H1 (cell line): ENCODE measurements around the gene BCL2L13. TPM values are rescaled to one million over a fixed set of nuclear protein-coding genes. Genes with fewer than 3 reads are reported as not detected.
"Not testable (repeated sequence)": the region's sequence is repeated elsewhere in the genome, so short reads cannot be mapped to it uniquely, and the experiment has no call there.

Experiments used
- CTCF ChIA-PET: fragments of 300-600 bp; sonication (Branson Sonifier 250); formaldehyde crosslinking; loops from one replicate; lab custom pipeline; 2021; ENCODE audit not compliant: partially characterized antibody; lab: Charles Lee
- POLR2A ChIA-PET: fragments of 300-600 bp; sonication (Branson Sonifier 250); formaldehyde crosslinking; loops from one replicate; lab custom pipeline; 2021; ENCODE audit warnings: inconsistent platforms; ENCODE audit not compliant: partially characterized antibody; lab: Charles Lee
- DNase-seq, 2 experiments: peaks; one replicate each; pipeline versions ENCODE4 v3.0.0 to v3.0.0-alpha.2; 2010 to 2022; ENCODE audit warnings: low spot score in 2 of 2, low read depth in 1 of 2, mixed read lengths in 1 of 2
- FAIRE-seq: peaks from 2 replicates; lab custom pipeline; 2011; peaks lifted over from hg19 to GRCh38; lab: Jason Lieb, UNC
- H2AFZ ChIP-seq: 2 replicates; pipeline ENCODE4 v1.8.1; 2012; ENCODE audit warnings: low read length, inconsistent platforms
- H2AK5ac ChIP-seq: 2 replicates; pipeline ENCODE4 v1.6.1; 2013; ENCODE audit warnings: low read depth, low read length
- H2BK120ac ChIP-seq: replicated peaks from 2 replicates; pipeline ENCODE3; 2013; ENCODE audit warnings: low read depth, low read length, inconsistent platforms
- H2BK12ac ChIP-seq: 2 replicates; pipeline ENCODE4 v1.6.1; 2013; ENCODE audit warnings: low read depth, low read length
- H2BK15ac ChIP-seq: 2 replicates; pipeline ENCODE4 v1.6.1; 2013; ENCODE audit warnings: low read length
- H2BK20ac ChIP-seq: 2 replicates; pipeline ENCODE4 v1.6.1; 2013; ENCODE audit warnings: low read length
- H2BK5ac ChIP-seq: 2 replicates; pipeline ENCODE4 v1.6.1; 2013; ENCODE audit warnings: low read depth, low read length
- H3K14ac ChIP-seq: 2 replicates; pipeline ENCODE4 v1.6.1; 2013; ENCODE audit warnings: inconsistent platforms; ENCODE audit not compliant: insufficient read length
- H3K18ac ChIP-seq: 2 replicates; pipeline ENCODE4 v1.6.1; 2013; ENCODE audit warnings: low read length; ENCODE audit errors: extremely low read depth
- H3K23ac ChIP-seq: 2 replicates; pipeline ENCODE4 v1.6.1; 2013; ENCODE audit warnings: inconsistent platforms; ENCODE audit not compliant: insufficient read length
- H3K23me2 ChIP-seq: 2 replicates; pipeline ENCODE4 v1.6.1; 2013; ENCODE audit warnings: low read depth, low read length
- H3K27ac ChIP-seq: 2 replicates; pipeline ENCODE4 v1.6.1; 2011; ENCODE audit warnings: low read depth, low read length, inconsistent platforms
- H3K27me3 ChIP-seq, 4 experiments: replicated peaks in 1 of 4; 1 replicate in 1 of 4; 2 replicates in 3 of 4; pipeline versions ENCODE4 v1.6.1 to v1.8.1; 2011 to 2013; ENCODE audit warnings: low read length in 3 of 4, mild to moderate bottlenecking in 3 of 4, inconsistent platforms in 2 of 4, mixed read lengths in 2 of 4, moderate library complexity in 1 of 4; ENCODE audit not compliant: control insufficient read depth in 3 of 4, insufficient read depth in 3 of 4; ENCODE audit errors: extremely low read depth in 1 of 4
- H3K36me3 ChIP-seq, 4 experiments: 2 replicates each; pipeline versions ENCODE4 v1.6.1 to v1.8.1; 2011 to 2013; ENCODE audit warnings: mild to moderate bottlenecking in 4 of 4, low read length in 3 of 4, moderate library complexity in 2 of 4, control low read depth in 1 of 4, inconsistent platforms in 1 of 4; ENCODE audit not compliant: insufficient read depth in 4 of 4, control insufficient read depth in 2 of 4
- H3K4ac ChIP-seq: replicated peaks from 2 replicates; pipeline ENCODE3; 2013; ENCODE audit warnings: low read length, low read depth, mixed read lengths, inconsistent platforms; ENCODE audit not compliant: insufficient read length
- H3K4me1 ChIP-seq, 4 experiments: replicated peaks in 1 of 4; 1 replicate in 1 of 4; 2 replicates in 3 of 4; pipeline versions ENCODE4 v1.6.1 to v1.8.1; 2011 to 2013; ENCODE audit warnings: low read length in 3 of 4, inconsistent platforms in 2 of 4, mixed read lengths in 1 of 4; ENCODE audit not compliant: insufficient read depth in 4 of 4, control insufficient read depth in 3 of 4
- H3K4me2 ChIP-seq, 2 experiments: 2 replicates each; pipeline versions ENCODE4 v1.6.1 to v1.8.1; 2011 to 2013; ENCODE audit warnings: low read depth in 2 of 2, low read length in 2 of 2, control low read depth in 1 of 2, inconsistent platforms in 1 of 2, mild to moderate bottlenecking in 1 of 2; ENCODE audit not compliant: insufficient read depth in 1 of 2
- H3K4me3 ChIP-seq, 4 experiments: fragments of 200-600, 300-600 bp in 1 of 4; sonication (generic), shearing (Covaris generic), sonication (Bioruptor Twin) in 1 of 4; 2 replicates each; pipeline versions ENCODE4 v1.5.1 to v1.8.1; 2011 to 2016; ENCODE audit warnings: low read length in 4 of 4, low read depth in 3 of 4, control low read depth in 2 of 4, inconsistent platforms in 2 of 4, mild to moderate bottlenecking in 2 of 4, mixed read lengths in 1 of 4, moderate library complexity in 1 of 4; ENCODE audit not compliant: insufficient read depth in 2 of 4; ENCODE audit errors: extremely low read depth in 1 of 4
- H3K56ac ChIP-seq: replicated peaks from 2 replicates; pipeline ENCODE3; 2013; ENCODE audit warnings: low read depth, mild to moderate bottlenecking, mixed read lengths, low read length, inconsistent platforms; ENCODE audit not compliant: insufficient read length
- H3K79me1 ChIP-seq: 2 replicates; pipeline ENCODE4 v1.6.1; 2013; ENCODE audit warnings: low read depth, low read length, control low read depth
- H3K79me2 ChIP-seq, 2 experiments: 2 replicates each; pipeline versions ENCODE4 v1.6.1 to v1.8.1; 2012 to 2013; ENCODE audit warnings: low read length in 2 of 2, mild to moderate bottlenecking in 2 of 2, inconsistent platforms in 1 of 2; ENCODE audit not compliant: insufficient read depth in 2 of 2, control insufficient read depth in 1 of 2
- H3K9ac ChIP-seq, 4 experiments: replicated peaks in 1 of 4; 1 replicate in 1 of 4; 2 replicates in 3 of 4; pipeline versions ENCODE4 v1.6.1 to v1.8.1; 2011 to 2013; ENCODE audit warnings: low read depth in 3 of 4, low read length in 3 of 4, control low read depth in 2 of 4, mild to moderate bottlenecking in 2 of 4, moderate library complexity in 2 of 4, inconsistent platforms in 1 of 4; ENCODE audit errors: extremely low read depth in 1 of 4
- H3K9me3 ChIP-seq, 2 experiments: 2 replicates each; pipeline versions ENCODE4 v1.6.1 to v1.8.1; 2012 to 2013; ENCODE audit warnings: mild to moderate bottlenecking in 2 of 2, moderate library complexity in 2 of 2, control low read depth in 1 of 2, inconsistent platforms in 1 of 2, low read depth in 1 of 2, low read length in 1 of 2, mixed read lengths in 1 of 2; ENCODE audit not compliant: insufficient read depth in 2 of 2
- H4K20me1 ChIP-seq, 2 experiments: replicated peaks in 1 of 2; 2 replicates each; pipeline versions ENCODE3 to v1.8.1; 2011 to 2013; ENCODE audit warnings: inconsistent platforms in 2 of 2, low read length in 2 of 2, mild to moderate bottlenecking in 1 of 2; ENCODE audit not compliant: insufficient read depth in 2 of 2, control insufficient read depth in 1 of 2
- H4K5ac ChIP-seq: 2 replicates; pipeline ENCODE4 v1.6.1; 2013; ENCODE audit warnings: low read length, low read depth, mixed read lengths, inconsistent platforms; ENCODE audit not compliant: insufficient read length
- H4K8ac ChIP-seq: 2 replicates; pipeline ENCODE4 v1.8.0; 2013; ENCODE audit warnings: mild to moderate bottlenecking, moderate library complexity, low read length, inconsistent platforms; ENCODE audit not compliant: insufficient read depth; ENCODE audit errors: extremely low read depth
- H4K91ac ChIP-seq: replicated peaks from 2 replicates; pipeline ENCODE3; 2013; ENCODE audit warnings: low read length, mixed read lengths, inconsistent platforms; ENCODE audit not compliant: insufficient read length
- WGBS, 2 experiments: shearing (Covaris generic) in 1 of 2; methylation state at CpG; one replicate each; pipeline versions ENCODE4 v1.1.6 to v1.1.7; 2013 to 2015; ENCODE audit warnings: low lambda C conversion rate in 2 of 2, mixed read lengths in 2 of 2, inconsistent platforms in 1 of 2, low coverage in 1 of 2, missing lambda C conversion rate in 1 of 2; ENCODE audit not compliant: insufficient replicate concordance in 2 of 2, insufficient coverage in 1 of 2, insufficient read length in 1 of 2; ENCODE audit errors: extremely low coverage in 1 of 2, missing lambda C conversion rate in 1 of 2; 5-methylcytosine and 5-hydroxymethylcytosine counted together
- polyA plus RNA-seq, 7 experiments: library from polyadenylated mRNA; depleted of rRNA in 3 of 7; stranded (reverse) in 5 of 7; unstranded in 2 of 7; fragments of >200 nt in 5 of 7; fragments of 200-250 nt in 2 of 7; gene quantifications; 1 replicate in 5 of 7; 2 replicates in 1 of 7; 4 replicates in 1 of 7; pipeline versions ENCODE4 v1.2.1 to v1.2.3, GENCODE V29; 2011 to 2013; ENCODE audit warnings: missing spikeins in 2 of 7, mixed read lengths in 2 of 7
- total RNA-seq: library from RNA; stranded (reverse); fragmentation: NEBNext Ultra II Directional; extraction: Animal tissue kit (Norgen Biotek cat#: 25700); gene quantifications from 2 replicates; pipeline ENCODE4 v1.2.1, GENCODE V29; 2021

BCL2L13 gene
- total and polyA plus RNA-seq, 2 of the 8 experiments (the other 6 are each of a cell fraction or from before 2014, with no cell fraction given) = 20.7 to 35.0 TPM

GRCh38 chr22:17671521-17672092, 33.0 kb downstream of the BCL2L13 start:
- CTCF ChIA-PET = interaction anchor here (0.8 kb wide), 1 partner anchor 113 kb away, joined by 3 read pairs; no protein-coding TSS in a partner anchor

More at GRCh38 chr22:17671521-17672092, 33.0 kb downstream of the BCL2L13 start:
- H2AK5ac ChIP-seq, DNase-seq, H3K4me3 ChIP-seq, H3K14ac ChIP-seq, H3K9ac ChIP-seq, POLR2A ChIA-PET, H3K23ac ChIP-seq, H3K4ac ChIP-seq, H3K9me3 ChIP-seq, H4K20me1 ChIP-seq, H2BK5ac ChIP-seq, H3K18ac ChIP-seq, H3K36me3 ChIP-seq, H3K27ac ChIP-seq, H3K23me2 ChIP-seq, H4K5ac ChIP-seq, H2AFZ ChIP-seq, H2BK15ac ChIP-seq, FAIRE-seq, H3K4me2 ChIP-seq, H3K27me3 ChIP-seq, H2BK120ac ChIP-seq, H3K56ac ChIP-seq, H3K79me2 ChIP-seq, H2BK20ac ChIP-seq, H4K91ac ChIP-seq, H2BK12ac ChIP-seq, H3K4me1 ChIP-seq, H3K79me1 ChIP-seq: not testable (repeated sequence)
- 94% methylated on average over 10 of the region's 10 CpGs; no CpG with 5 or more reads in 1 of the 2 experiments for WGBS, 2 experiments
- peak overlapping the region; percentile 35; the same call in 1 of the 2 replicates for H4K8ac ChIP-seq
